ENCODE data around the gene PPP1CC.
A peak's percentile ranks its signal among the peaks of the same experiment; 100 is the strongest.

PPP1CC gene

DNA sequence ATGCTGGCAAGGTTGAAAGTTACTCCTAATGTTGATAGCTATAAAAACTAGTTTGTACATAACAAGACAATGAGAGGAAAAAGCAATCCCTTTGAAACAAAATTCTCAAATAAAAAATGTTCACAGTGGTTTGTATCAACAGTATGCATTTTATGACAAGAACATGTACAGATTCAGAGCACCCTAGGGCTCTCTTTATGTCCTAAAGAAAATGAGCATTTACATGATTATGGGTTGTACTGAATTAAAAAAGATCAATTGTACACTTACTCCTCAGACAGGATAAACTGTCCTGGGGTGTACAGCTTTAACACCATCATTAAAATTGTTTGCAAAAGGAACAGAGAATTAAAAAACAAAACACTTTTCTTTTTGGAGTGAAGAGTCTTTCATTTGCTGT lies 22.2 kb downstream of the PPP1CC start:
- no peak for DNase-seq

DNA sequence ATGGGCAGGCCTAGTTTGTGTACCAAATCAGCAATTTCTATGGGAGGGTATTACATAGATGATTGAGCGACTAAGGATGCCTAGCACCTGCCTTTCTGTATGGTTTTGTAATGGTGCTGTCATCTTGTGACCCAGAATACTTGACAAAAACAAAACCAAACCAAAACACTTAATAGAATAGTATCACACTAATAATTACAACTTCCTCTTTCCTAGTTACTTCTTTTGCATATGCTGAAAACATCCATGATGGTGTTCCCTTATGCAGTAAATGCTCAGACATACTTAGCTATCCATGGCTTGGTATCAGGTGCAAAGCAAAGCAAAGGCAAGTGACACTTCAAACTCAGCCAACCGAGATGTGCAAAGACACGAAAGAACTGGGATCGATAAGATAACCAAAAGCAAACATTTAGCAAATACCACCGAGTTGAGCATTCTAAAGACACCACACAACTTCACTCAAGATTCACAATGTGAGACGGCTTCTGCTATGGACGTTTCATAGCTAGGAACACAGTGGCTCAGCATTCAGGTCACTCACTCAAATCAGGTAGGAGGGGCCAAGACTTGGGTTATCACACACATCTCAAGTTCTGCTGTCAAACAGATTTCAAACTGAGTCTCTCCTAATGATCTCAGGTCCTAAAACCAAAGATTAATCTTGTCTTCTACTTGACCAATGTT lies 24.3 kb downstream of the PPP1CC start:
- peak; percentile 77 for DNase-seq

DNA sequence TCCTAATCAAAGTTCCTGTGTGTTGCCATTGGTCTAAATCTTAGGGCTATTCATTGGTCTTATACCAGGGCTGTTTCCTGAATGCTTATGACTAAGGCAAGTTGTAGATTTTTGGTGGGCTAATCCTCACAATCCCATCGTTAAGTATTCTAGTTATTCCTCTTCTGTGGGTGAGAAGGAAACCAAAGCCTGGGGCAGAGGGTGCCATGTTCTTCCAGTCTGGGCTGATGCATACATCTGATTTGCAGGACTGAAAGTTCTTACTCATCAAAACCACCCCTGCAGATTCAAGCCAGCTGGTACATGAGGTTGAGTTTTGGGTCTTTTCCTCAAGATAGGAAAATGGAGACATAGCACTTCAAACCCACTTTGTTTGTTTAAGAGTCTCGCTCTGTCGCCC lies 25.7 kb downstream of the PPP1CC start:
- DNase-seq, result no peak

DNA sequence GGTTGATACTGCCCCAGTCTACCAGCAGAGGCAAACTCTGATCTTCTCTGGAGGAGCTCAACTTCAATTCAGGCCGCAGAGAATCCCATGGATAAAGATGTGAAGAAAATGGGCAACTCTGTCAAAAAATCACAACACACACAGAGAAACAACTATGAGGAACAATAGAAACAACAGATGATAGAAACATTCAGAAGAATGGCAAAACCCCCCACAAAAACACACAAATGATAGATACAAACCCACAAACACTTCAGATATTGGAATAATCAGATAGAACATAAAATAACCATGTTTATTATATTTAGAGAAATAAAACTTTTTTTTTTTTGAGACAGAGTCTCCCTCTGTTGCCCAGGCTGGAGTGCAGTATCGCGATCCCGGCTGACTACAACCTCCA lies 33.8 kb downstream of the PPP1CC start:
- DNase-seq, result no peak

DNA sequence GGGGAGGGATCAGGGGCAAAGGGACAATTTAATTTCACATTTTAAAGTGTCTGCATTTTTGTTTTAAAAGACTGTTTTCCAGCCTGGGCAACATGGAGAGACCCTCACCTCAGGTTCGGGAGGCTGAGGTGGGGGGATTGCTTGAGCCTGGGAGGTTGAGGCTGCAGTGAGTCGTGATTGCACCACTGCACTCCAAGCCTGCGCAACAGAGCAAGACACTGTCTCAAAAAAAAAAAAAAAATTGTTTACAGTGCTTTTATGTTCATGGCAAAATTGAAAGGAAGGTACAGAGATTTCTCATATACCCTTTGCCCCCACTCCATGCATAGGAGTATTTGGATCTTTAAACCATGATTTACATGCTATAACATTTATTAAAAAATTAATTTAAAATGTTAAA lies 37.4 kb downstream of the PPP1CC start:
- no peak for DNase-seq

DNA sequence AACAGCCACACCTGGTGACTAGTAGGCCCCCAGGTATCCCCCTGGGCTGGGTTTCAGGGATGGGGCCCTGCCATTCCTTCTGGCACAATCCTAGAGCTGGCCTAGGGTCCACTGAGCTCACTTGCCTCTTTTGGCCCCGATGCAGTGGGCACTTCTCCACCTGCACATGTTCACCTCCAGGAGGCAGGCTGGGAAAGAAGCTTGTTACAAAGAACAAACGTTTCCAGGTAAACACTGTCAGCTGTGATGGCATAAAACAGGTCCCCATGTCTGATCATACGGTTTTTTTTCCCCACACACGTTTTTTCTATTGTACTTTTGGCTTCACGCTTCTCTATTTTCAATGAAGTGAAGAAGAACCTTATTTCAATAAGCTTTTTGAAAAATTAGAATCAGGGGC lies 37.9 kb downstream of the PPP1CC start:
- DNase-seq, result peak; percentile 16

DNA sequence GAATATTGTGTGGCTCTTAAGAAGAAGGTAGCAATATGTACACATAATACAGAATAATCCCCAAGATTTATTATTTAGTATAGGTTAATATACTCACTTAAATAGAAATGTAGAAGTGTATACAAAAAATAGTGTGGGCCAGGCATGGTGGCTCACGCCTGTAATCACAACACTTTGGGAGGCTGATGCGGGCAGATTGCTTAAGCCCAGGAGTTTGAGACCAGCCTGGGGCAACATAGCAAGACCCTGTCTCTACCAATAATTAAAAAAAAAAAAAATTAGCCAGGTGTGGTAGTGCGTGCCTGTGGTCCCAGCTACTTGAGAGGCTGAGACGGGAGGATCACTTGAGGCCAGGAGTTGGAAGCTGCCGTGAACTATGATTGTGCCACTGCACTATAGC lies 38.5 kb downstream of the PPP1CC start:
- no peak for DNase-seq

DNA sequence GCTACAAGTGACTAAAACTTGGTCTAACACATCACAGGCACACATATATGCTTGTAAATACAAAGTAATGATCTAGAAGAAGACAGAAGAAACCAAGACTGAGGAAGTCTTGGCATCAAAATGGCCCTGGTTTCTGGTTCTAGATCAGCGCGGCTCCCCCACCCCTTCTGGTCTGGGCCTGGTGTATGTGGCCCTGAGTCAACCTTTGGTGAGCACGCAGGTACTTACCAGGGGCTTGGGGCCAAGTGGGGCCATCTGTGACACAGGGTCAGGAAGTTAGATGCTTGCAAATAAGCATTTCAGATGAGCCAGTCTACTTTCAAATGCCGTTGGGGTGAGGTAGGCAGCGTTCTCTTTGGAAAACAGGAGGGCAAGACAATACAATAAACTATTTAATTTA lies 40.6 kb downstream of the PPP1CC start:
- no peak for DNase-seq

DNA sequence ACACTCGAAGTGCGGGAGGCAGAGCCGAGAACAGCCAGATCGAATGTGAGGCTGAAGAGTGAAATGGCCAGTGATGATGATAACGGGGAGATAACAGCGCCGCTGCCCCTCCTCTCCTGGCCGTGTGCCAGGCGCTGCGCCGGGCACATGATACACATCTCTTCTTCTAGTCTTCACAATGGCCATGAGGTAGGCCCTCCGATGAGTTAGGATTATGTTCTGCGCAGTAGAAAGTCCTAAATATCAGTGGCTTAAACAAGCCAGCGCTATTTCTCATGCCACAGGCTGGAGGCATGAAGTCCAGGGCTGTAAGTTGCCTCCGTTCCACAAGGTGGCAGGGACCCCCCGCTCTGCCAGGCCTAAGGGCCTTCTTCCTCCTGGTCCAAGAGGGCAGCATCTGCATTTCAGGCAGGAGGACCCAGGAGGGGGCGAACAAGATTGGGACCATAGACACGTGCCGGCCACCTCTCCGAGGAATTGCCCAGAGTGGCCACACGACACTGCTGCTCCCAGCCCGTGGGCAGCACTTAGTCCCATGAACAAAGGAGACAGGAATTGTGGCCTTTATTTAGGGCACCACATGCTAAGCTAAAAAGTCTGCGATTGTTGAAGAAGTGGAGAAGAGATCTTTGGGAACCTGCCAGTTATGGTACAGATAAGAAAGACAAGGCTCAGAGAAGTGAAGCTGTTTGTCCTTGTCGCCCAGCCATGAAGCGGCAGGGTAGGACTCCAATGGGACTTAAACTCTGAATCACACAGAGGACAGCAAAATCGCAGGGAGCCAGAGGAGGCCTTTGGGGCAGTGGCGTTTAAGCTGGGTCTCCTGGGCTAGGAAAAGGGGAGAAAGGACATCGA lies 42.9 kb downstream of the PPP1CC start:
- no peak for DNase-seq

DNA sequence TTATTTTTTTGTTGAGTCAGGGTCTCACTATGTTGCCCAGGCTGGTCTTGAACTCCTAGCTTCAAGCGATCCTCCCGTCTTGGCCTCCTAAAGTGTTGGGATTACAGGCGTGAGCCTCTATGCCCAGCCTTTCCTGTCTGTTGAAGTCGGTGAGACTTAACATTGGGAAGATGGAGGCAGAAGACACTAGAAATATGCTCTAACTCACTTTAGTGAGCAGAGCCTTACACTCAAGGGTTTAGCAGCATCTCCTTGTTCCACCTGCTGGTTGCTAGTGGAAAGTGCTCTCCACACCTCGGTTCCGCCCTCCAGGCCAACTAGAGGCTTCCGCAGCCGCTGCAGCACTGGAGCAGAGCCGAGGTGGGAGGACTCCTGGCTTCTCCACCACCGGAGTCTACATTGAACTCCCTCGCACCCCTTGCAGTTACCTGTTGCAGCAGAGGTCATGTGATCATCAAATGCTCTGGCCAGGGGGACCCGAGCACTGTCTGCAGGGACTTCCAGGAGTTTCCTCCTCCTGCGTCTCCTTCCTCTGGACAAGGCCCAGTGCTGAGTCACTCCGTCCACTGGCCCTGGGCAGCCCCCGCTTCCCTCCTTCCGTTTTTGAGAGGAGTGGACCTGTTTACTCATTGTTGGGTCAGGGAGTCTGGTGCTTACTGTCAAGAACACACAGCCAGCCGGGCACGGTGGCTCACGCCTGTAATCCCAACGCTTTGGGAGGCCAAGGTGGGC lies 44.4 kb downstream of the PPP1CC start:
- peak; percentile 68 for DNase-seq

DNA sequence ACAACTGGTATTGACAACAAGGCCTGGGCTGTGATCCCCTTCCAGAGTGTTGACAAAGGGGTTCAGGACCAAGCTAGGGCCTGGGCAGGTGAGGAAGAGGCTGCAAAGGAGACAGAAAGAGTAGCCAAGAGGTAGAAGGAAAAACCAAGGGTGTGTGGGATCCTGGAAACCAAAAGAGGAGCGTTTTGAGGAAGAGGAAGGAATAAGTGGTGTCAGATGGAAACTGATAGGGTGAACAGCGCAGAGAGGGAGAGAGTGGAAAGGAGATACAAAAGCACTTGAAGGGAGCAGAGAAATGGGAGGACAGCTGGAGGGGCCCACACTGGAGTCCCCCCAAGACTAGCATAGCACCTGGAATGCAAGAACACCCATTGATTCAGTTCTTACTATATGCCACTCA lies 45.5 kb downstream of the PPP1CC start:
- DNase-seq, result no peak

DNA sequence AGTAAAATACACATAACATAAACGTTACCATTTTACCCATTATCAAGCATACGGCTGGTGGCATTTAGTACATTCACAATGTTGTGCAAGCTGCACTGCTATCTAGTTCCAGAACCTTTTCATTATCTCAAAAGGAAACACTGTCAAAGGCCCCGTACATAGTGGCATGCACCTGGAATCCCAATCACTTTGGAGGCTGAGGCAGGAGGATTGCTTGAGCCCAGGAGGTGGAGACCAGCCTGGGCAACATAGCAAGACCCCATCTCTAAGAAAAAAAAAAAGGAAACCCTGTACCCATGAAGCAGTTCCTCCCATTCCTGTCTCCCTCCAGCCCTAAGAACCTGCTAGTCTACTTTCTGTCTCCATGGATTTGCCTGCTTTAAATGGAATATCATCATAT lies 46.4 kb downstream of the PPP1CC start:
- DNase-seq, result no peak

DNA sequence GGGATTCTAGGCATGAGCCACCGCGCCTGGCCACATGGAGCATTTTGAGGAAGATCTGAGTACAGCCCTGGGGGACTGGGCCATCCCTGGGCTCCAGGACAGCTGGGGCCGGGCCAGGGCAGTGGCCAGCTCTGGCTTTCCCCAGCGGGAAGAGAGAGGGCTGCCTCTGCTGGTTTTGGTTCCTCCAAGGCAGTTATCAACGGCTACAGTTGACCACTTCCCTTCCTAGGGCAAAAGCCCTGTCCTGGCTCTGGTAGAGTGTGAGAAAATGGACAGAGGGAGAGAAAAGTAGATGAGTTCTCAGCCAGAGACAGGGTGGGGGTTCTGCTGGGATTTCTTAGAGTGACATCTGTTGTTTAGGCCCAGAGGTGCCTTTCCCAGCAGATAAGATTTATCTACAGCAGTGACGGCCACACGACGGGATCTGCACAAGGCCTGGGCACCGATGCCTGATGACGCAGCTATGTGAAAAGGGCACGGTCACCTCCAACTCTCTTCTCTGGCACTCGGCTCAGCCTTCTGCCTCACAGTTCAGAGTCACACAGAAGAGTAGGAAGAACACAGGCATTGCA lies 48.3 kb downstream of the PPP1CC start:
- no peak for DNase-seq

DNA sequence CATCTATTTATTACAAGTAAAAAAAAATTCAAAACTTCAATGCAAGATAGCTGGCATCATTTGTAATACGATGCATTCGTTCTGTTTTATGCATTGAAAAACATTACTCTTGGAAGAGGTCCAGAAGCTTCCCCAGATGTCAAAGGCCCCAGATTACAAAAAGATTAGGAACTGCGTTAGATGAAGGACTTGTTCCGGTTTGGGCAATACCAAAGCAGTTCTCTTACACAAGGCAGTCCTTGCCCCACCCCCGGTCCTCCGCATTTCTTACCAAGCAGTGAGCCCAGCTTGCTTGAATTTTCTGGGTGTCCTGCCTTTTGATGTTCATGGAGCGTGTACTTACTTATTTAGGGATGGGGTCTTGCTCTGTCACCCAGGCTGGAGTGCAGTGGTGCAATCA lies 49.0 kb downstream of the PPP1CC start:
- no peak for DNase-seq

DNA sequence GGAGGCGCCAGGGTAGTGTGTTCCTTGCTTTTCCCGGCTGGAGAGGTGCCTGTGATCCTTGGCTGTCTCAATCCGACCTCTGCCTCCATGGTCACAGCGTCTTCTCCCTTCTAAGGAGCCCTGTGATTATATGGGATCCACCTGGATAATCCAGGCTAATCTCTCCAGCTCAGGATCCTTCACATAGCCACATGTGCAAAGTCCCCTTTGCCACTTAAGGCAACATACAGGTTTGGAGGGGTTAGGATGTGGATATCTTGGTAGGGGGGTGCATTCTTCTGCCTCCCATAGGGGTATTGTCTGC lies 52.6 kb downstream of the PPP1CC start:
- DNase-seq, result no peak

DNA sequence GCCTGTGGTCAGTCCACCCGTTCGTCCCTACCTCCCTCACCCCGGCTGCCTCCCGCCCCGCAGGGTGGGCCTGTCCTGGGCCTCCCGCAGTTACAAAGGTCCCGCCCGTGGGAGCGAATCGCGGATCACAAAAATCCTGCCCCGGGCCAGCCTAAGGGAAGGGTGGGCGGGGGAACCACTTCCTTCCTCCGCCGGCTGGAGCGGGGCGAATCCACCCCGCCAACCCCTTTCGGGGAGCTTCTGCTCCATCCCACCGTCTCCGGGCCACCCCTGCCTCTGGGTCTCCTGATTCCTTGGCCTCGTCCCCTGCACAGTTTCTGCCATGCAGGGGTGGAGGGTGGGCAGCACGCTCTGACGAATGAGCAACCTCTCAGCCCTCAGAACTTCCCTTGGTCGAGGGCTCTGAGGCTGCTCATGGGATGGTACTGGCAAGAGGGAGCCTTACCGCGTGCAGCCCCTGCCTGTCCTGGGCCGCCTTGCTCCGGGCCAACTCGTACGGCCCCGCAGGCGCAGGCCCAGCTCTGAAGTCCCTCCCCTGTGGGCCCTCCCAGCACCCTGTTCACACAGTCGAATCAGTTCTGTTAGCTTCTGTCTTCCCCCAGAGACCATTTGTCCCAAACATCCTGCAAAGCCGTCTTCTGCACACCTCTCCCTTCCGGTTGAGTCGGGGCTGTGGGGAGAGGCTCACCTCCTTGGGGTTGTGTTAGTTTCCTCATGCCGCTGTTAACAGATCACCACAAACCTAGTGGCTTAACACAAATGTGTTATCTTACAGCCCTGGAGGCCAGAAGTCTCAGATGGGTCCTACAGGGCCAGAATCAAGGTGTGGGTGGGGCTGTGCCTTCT lies 53.2 kb downstream of the PPP1CC start:
- DNase-seq, result no peak

DNA sequence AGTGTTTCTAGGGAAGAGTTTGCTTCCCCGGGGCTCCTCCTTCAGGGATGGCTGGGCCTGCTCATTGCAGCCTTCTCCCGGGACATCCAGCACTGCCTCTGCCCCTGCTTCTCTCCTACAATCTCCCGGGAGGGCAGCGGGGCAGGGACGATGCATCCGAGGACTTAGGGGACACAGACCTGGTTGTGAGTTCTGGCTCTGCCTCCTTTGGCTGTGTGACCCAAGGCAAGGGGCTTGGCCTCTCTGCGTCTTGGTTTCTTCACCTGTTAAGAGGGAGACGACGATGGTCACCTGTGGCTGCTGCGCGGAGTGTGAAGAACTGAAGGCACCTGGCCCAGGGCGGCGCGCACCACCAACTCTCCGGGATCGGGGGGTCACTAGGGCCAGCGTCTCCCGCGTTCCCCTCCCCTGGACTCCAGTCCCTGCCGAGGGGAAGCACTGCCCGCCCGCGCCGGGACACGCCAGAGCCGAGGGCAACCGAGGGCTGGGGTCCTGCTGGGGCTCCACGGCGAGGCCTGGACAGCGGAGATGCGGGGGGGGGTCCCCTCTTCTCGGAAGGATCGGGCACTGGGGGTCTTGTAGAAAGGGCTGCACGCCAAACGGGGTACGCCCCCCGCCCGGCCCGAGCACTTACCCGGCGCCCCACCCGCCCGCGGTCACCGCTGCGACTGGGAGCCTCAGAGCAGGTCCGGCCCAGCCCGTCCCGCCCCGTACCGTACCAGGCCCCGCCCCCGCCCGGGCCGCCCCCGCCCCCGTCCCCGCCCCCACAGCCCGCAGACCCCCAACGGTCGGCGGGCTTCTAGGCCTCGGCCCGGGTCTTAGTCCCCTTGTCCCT lies 54.0 kb downstream of the PPP1CC start, which contains the start of gene HVCN1:
TSS of gene HVCN1 (minus strand) at position 670 of the 835 bp plus-strand sequence. CDS start 5,870 bp downstream, outside the sequence.
- DNase-seq, result no peak

DNA sequence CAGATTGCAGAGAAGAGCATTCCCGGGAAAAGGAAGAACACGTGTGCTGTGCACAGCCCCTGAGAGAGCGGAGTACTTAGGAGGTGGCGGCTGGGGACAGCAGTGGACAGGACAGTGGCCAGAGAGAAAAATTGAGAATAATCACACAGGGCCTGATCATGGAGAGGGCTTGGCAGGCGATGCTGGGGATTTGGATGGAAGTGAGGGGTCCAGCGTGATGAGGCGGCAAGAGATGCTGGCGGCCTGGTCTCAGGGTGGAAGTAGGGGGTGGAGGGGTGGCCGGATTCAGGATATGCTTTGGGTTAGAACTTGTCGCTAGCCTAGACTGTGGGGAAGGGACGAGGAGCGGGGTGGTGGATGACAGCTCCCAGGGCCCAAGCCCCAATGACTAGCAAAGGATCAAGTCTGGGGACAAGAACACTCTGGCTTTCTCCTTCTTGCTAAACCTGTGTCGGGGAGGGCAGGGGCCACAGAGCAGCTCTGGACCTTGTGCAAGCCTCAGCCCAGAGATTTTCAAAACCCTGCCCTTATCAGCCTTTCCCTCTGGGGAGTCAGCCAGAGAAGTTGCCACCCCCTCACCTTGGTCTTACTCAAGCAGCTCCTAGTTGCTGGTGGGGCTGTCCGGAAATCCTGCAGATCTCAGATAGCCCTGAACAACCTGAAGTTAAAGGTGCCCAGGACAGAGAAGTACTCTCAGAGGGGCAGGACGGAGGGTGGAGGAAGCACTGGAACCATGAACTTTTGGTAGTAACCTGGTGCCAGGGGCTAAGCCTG lies 55.1 kb downstream of the PPP1CC start:
- DNase-seq, result no peak

DNA sequence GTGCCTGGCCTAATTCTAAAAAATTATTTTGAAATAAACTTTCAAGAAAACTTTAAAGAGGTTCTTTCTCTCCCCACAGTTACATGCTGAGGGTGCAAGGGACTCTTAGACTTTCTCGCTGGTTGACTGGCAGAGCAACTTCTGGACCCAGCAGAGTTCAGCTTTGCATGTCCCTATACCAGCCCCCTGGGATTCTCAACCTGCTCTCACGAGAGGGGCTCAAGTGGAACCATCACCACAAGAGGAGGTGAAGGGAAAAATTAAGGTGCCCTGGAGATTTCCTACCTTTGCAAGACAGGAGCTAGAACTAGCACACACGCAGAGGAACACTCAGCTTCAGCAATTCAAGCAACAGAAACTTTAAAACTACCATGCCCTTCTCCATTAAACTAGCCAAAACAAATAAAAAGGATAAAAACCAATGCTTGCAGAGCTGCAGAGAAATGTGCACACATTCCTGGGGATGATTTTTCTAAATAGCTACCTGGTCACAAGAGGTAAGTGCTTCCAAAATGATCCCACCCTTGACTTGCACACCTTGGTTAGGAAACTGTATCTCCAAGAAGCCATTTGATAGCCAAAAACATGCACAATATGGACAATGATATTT lies 56.3 kb downstream of the PPP1CC start:
- DNase-seq, result no peak

DNA sequence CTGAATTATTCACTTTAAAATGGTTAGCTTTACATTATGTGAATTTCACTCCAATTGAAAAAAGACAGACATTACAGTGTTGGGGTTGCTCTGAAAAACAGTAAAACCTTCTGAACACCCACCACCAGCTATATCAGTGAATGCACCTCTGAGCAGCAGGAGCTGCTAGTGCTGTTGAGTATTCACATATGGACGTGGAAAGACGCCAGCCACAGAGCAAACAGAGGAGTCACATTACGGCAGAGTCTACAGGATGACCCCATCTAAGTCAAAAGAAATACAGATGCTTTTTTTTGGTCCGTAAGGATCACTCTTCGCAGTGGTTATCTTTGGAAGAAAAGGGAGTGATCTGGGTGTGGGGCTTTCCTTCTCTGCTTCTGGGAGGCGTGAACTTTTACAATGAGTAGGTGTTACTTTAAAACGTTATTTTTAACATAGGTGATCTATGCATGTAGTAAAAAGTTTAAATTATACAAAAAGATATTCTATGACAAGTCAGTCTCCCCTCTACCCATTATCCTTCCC lies 58.3 kb downstream of the PPP1CC start:
- peak; percentile 2 for DNase-seq
